H9 (cell line): Measurements from ENCODE around the gene IPO13. TPM values are rescaled to one million over a fixed set of nuclear protein-coding genes. Genes with fewer than 3 reads are reported as not detected.

Experiments
- DNase-seq: peaks from one replicate; pipeline ENCODE4 v3.0.0-alpha.2; 2017
- H2AFZ ChIP-seq: one replicate; pipeline ENCODE4 v1.6.1; 2013; ENCODE audit warnings: mild to moderate bottlenecking, low read length, control low read depth, moderate library complexity
- H2AK5ac ChIP-seq: 2 replicates; pipeline ENCODE4 v1.6.1; 2013; ENCODE audit warnings: low read length, control low read depth, mixed read lengths; ENCODE audit not compliant: insufficient read length
- H2BK120ac ChIP-seq: one replicate; pipeline ENCODE4 v1.6.1; 2013; ENCODE audit warnings: low read depth, mild to moderate bottlenecking, low read length, control low read depth, inconsistent platforms; ENCODE audit not compliant: poor library complexity, severe bottlenecking
- H2BK12ac ChIP-seq: 2 replicates; pipeline ENCODE4 v1.6.1; 2013; ENCODE audit warnings: low read length, control low read depth, mixed read lengths, low read depth; ENCODE audit not compliant: insufficient read length
- H2BK15ac ChIP-seq: 2 replicates; pipeline ENCODE4 v1.6.1; 2013; ENCODE audit warnings: low read depth, low read length, control low read depth
- H2BK20ac ChIP-seq: one replicate; pipeline ENCODE4 v1.6.1; 2013; ENCODE audit warnings: low read depth, mild to moderate bottlenecking, low read length, control low read depth, inconsistent platforms; ENCODE audit not compliant: poor library complexity, severe bottlenecking
- H2BK5ac ChIP-seq: 2 replicates; pipeline ENCODE4 v1.6.1; 2013; ENCODE audit warnings: low read length, control low read depth, mixed read lengths; ENCODE audit not compliant: insufficient read length
- H3K14ac ChIP-seq: 2 replicates; pipeline ENCODE4 v1.6.1; 2013; ENCODE audit warnings: low read length, control low read depth; ENCODE audit not compliant: insufficient read depth
- H3K18ac ChIP-seq: 2 replicates; pipeline ENCODE4 v1.6.1; 2013; ENCODE audit warnings: low read depth, mild to moderate bottlenecking, mixed read lengths, low read length, control low read depth; ENCODE audit not compliant: insufficient read length
- H3K23ac ChIP-seq: 2 replicates; pipeline ENCODE4 v1.6.1; 2013; ENCODE audit warnings: low read length, control low read depth, mixed read lengths, low read depth; ENCODE audit not compliant: insufficient read length
- H3K23me2 ChIP-seq: 2 replicates; pipeline ENCODE4 v1.6.1; 2013; ENCODE audit warnings: low read depth, mild to moderate bottlenecking, mixed read lengths, low read length, control low read depth; ENCODE audit not compliant: insufficient read length, poor library complexity, severe bottlenecking
- H3K27ac ChIP-seq: 2 replicates; pipeline ENCODE4 v1.5.1; 2013; ENCODE audit warnings: low read length, control low read depth, mixed read lengths, low read depth; ENCODE audit not compliant: insufficient read length
- H3K27me3 ChIP-seq: 2 replicates; pipeline ENCODE4 v1.6.1; 2013; ENCODE audit warnings: low read length, control low read depth, inconsistent platforms; ENCODE audit not compliant: insufficient read depth
- H3K4ac ChIP-seq: 2 replicates; pipeline ENCODE4 v1.6.1; 2013; ENCODE audit warnings: low read depth, mild to moderate bottlenecking, control low read depth, inconsistent platforms, low read length, moderate library complexity
- H3K4me1 ChIP-seq: 2 replicates; pipeline ENCODE4 v1.6.1; 2013; ENCODE audit warnings: low read length, control low read depth, inconsistent platforms; ENCODE audit not compliant: insufficient read depth
- H3K4me2 ChIP-seq: 2 replicates; pipeline ENCODE4 v1.6.1; 2013; ENCODE audit warnings: low read length, control low read depth, mixed read lengths; ENCODE audit not compliant: insufficient read length, insufficient read depth
- H3K56ac ChIP-seq: 2 replicates; pipeline ENCODE4 v1.6.1; 2013; ENCODE audit warnings: low read depth, mild to moderate bottlenecking, mixed read lengths, low read length, control low read depth; ENCODE audit not compliant: insufficient read length
- H3K79me1 ChIP-seq: 2 replicates; pipeline ENCODE4 v1.6.1; 2013; ENCODE audit warnings: low read depth, mild to moderate bottlenecking, moderate library complexity, low read length, control low read depth, inconsistent platforms; ENCODE audit not compliant: insufficient read depth, poor library complexity, severe bottlenecking
- H3K79me2 ChIP-seq: 2 replicates; pipeline ENCODE4 v1.6.1; 2013; ENCODE audit warnings: low read length, control low read depth, inconsistent platforms; ENCODE audit not compliant: insufficient read depth
- H3K9ac ChIP-seq: 2 replicates; pipeline ENCODE4 v1.6.1; 2013; ENCODE audit warnings: low read length, control low read depth, mixed read lengths; ENCODE audit not compliant: insufficient read length; ENCODE audit errors: extremely low read depth
- H3K9me3 ChIP-seq: one replicate; pipeline ENCODE4 v1.6.1; 2013; ENCODE audit warnings: low read depth, low read length, inconsistent platforms; ENCODE audit not compliant: control insufficient read depth
- H3T11ph ChIP-seq: one replicate; pipeline ENCODE4 v1.6.1; 2013; ENCODE audit warnings: mild to moderate bottlenecking, low read length, control low read depth, inconsistent platforms
- H4K20me1 ChIP-seq: one replicate; pipeline ENCODE4 v1.6.1; 2013; ENCODE audit not compliant: control insufficient read depth, insufficient read length, insufficient read depth
- H4K5ac ChIP-seq: 2 replicates; pipeline ENCODE4 v1.6.1; 2013; ENCODE audit warnings: low read depth, mild to moderate bottlenecking, mixed read lengths, low read length, control low read depth; ENCODE audit not compliant: insufficient read length
- H4K8ac ChIP-seq: replicated peaks from 2 replicates; pipeline ENCODE4 v1.6.1; 2013; ENCODE audit warnings: low read length, control low read depth, mixed read lengths, low read depth; ENCODE audit not compliant: insufficient read length
- H4K91ac ChIP-seq: 2 replicates; pipeline ENCODE4 v1.6.1; 2013; ENCODE audit warnings: low read depth, mild to moderate bottlenecking, moderate library complexity, mixed read lengths, low read length, control low read depth; ENCODE audit not compliant: insufficient read length
- H3K27ac Mint-ChIP-seq, 3 experiments: 2 replicates in 2 of 3; 3 replicates in 1 of 3; pipeline ENCODE4 v1.8.0; 2020 to 2021; ENCODE audit warnings: mixed read lengths in 3 of 3, mild to moderate bottlenecking in 1 of 3, moderate library complexity in 1 of 3
- H3K27me3 Mint-ChIP-seq: 2 replicates; pipeline ENCODE4 v1.8.0; 2021; ENCODE audit warnings: low read depth, mild to moderate bottlenecking, moderate library complexity, mixed read lengths
- H3K36me3 Mint-ChIP-seq, 3 experiments: 2 replicates in 2 of 3; 3 replicates in 1 of 3; pipeline ENCODE4 v1.8.0; 2020 to 2021; ENCODE audit warnings: low read depth in 3 of 3, mixed read lengths in 3 of 3; ENCODE audit not compliant: insufficient read depth in 1 of 3
- H3K4me1 Mint-ChIP-seq, 2 experiments: 2 replicates each; pipeline ENCODE4 v1.8.0; 2020; ENCODE audit warnings: mixed read lengths in 2 of 2
- H3K4me3 Mint-ChIP-seq, 2 experiments: 2 replicates in 1 of 2; 3 replicates in 1 of 2; pipeline ENCODE4 v1.8.0; 2020 to 2021; ENCODE audit warnings: mild to moderate bottlenecking in 2 of 2, mixed read lengths in 2 of 2, moderate library complexity in 1 of 2
- H3K9me3 Mint-ChIP-seq, 2 experiments: 2 replicates in 1 of 2; 3 replicates in 1 of 2; pipeline ENCODE4 v1.8.0; 2020; ENCODE audit warnings: mild to moderate bottlenecking in 2 of 2, mixed read lengths in 2 of 2, moderate library complexity in 1 of 2
- WGBS: extraction: QIAGEN DNeasy Blood & Tissue Kit; methylation state at CpG from one replicate; pipeline ENCODE4 v1.1.7; 2013; ENCODE audit warnings: missing lambda C conversion rate, low lambda C conversion rate, mixed read lengths; ENCODE audit not compliant: insufficient read length; ENCODE audit errors: extremely low coverage; 5-methylcytosine and 5-hydroxymethylcytosine counted together
- total RNA-seq: library from RNA; stranded (reverse); gene quantifications from 2 replicates; pipeline ENCODE4 v1.2.1, GENCODE V29; 2021
- TF ChIP-seq, protein P1 (sequence below): fragments of 200-600 bp; sonication (generic); conservative IDR thresholded peaks from 3 replicates; pipeline ENCODE4 v1.8.0; 2021; ENCODE audit warnings: antibody characterized with exemption, mild to moderate bottlenecking

The IPO13 gene
- total RNA-seq, 1 experiment from 2014 or later: 24.5 TPM

- H2BK12ac ChIP-seq: no peak overlapping the region
- H4K91ac ChIP-seq: no peak overlapping the region
- H2BK120ac ChIP-seq: no peak overlapping the region
- no CpG with 5 or more reads among the region's 15 CpGs for WGBS
- no peak overlapping the region for H3T11ph ChIP-seq
- H3K23ac ChIP-seq: no peak overlapping the region
- no peak overlapping the region for H3K18ac ChIP-seq
- peaks cover 18 to 20% of the 10 kb centered on the region in 2 experiments for H3K4me1 Mint-ChIP-seq
- no peak overlapping the region for H4K5ac ChIP-seq
- no peak overlapping the region for H3K14ac ChIP-seq
- H2AK5ac ChIP-seq: no peak overlapping the region
- no peaks in the 10 kb centered on the region for H3K27me3 Mint-ChIP-seq
- H3K9ac ChIP-seq: no peak overlapping the region
- no peak overlapping the region for H3K4ac ChIP-seq
- peaks cover 10% of the 10 kb centered on the region for H3K23me2 ChIP-seq
- H3K4me1 ChIP-seq: peaks cover 3% of the 10 kb centered on the region; the same call in 1 of the 2 replicates
- H2AFZ ChIP-seq: no peak overlapping the region
- H3K27ac ChIP-seq: no peak overlapping the region
- no peaks in the 10 kb centered on the region; a peak in 1 of 5 replicates for H3K9me3 Mint-ChIP-seq
- no peaks in the 10 kb centered on the region for H4K20me1 ChIP-seq
- no peak overlapping the region for H2BK15ac ChIP-seq
- DNase-seq: no peak
- H3K27me3 ChIP-seq: no peaks in the 10 kb centered on the region
- H3K79me1 ChIP-seq: no peaks in the 10 kb centered on the region
- no peak overlapping the region for H4K8ac ChIP-seq
- H3K9me3 ChIP-seq: no peaks in the 10 kb centered on the region
- H3K4me3 Mint-ChIP-seq: no peak overlapping the region
- H3K79me2 ChIP-seq: no peaks in the 10 kb centered on the region; the same call in 1 of the 2 replicates
- H3K27ac Mint-ChIP-seq: no peak overlapping the region
- H2BK5ac ChIP-seq: no peak overlapping the region
- H3K4me2 ChIP-seq: no peak overlapping the region
- H2BK20ac ChIP-seq: no peak overlapping the region
- TF ChIP-seq, protein P1, sequence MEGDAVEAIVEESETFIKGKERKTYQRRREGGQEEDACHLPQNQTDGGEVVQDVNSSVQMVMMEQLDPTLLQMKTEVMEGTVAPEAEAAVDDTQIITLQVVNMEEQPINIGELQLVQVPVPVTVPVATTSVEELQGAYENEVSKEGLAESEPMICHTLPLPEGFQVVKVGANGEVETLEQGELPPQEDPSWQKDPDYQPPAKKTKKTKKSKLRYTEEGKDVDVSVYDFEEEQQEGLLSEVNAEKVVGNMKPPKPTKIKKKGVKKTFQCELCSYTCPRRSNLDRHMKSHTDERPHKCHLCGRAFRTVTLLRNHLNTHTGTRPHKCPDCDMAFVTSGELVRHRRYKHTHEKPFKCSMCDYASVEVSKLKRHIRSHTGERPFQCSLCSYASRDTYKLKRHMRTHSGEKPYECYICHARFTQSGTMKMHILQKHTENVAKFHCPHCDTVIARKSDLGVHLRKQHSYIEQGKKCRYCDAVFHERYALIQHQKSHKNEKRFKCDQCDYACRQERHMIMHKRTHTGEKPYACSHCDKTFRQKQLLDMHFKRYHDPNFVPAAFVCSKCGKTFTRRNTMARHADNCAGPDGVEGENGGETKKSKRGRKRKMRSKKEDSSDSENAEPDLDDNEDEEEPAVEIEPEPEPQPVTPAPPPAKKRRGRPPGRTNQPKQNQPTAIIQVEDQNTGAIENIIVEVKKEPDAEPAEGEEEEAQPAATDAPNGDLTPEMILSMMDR: no peak
- H3K36me3 Mint-ChIP-seq: peaks cover 16 to 56% (median 52%) of the 10 kb centered on the region in 3 experiments; a peak in 6 of 7 replicates
- H3K56ac ChIP-seq: no peak overlapping the region
Measured at GRCh38 chr1:43982808-43983207, 36.1 kb downstream of the IPO13 start.
